GM19099 (cell line): ENCODE measurements around the gene PALM.

Source experiments
- POLR2A ChIP-seq: IDR thresholded peaks from 3 replicates; pipeline ENCODE4 v1.6.1; 2011; ENCODE audit warnings: low read depth; ENCODE audit not compliant: insufficient read length; ENCODE audit errors: extremely low read depth

Gene PALM

GRCh38 chr19:778910-779653 is 70.3 kb downstream of the PALM start:
- TF ChIP-seq POLR2A = no peak

- no peak for TF ChIP-seq POLR2A
Measured at GRCh38 chr19:780935-781334, 72.2 kb downstream of the PALM start.

- no peak for TF ChIP-seq POLR2A
Measured at GRCh38 chr19:781800-782184, 73.1 kb downstream of the PALM start.

- no peak for TF ChIP-seq POLR2A
Measured at GRCh38 chr19:782185-782877, 73.6 kb downstream of the PALM start.

- TF ChIP-seq POLR2A = no peak
Measured at GRCh38 chr19:782878-783668, 74.3 kb downstream of the PALM start.

- TF ChIP-seq POLR2A = no peak
Measured at GRCh38 chr19:784541-784940, 75.8 kb downstream of the PALM start.

- TF ChIP-seq POLR2A = no peak
Measured at GRCh38 chr19:787536-787935, 78.8 kb downstream of the PALM start.

GRCh38 chr19:788686-788982 is 79.9 kb downstream of the PALM start:
- TF ChIP-seq POLR2A = no peak

GRCh38 chr19:788983-789700 is 80.4 kb downstream of the PALM start:
- TF ChIP-seq POLR2A = no peak

- TF ChIP-seq POLR2A = no peak
Measured at GRCh38 chr19:789701-790060, 80.9 kb downstream of the PALM start.

- no peak for TF ChIP-seq POLR2A
Measured at GRCh38 chr19:791007-791566, 82.4 kb downstream of the PALM start.

- TF ChIP-seq POLR2A = no peak
Measured at GRCh38 chr19:791567-792305, 83.0 kb downstream of the PALM start.

- TF ChIP-seq POLR2A = no peak
Measured at GRCh38 chr19:792306-792885, 83.7 kb downstream of the PALM start.

GRCh38 chr19:793806-794205 is 85.1 kb downstream of the PALM start:
- no peak for TF ChIP-seq POLR2A
